Epithelial cell of prostate (primary cell): ENCODE results near the gene ABTB2.
A peak's percentile ranks its signal among the peaks of the same experiment; 100 is the strongest.
"Not testable (repeated sequence)": the region's sequence is repeated elsewhere in the genome, so short reads cannot be mapped to it uniquely, and the experiment has no call there.

Experiments
- DNase-seq: peaks from one replicate; pipeline ENCODE4 v3.0.0-alpha.2; 2011; ENCODE audit warnings: low read depth, low spot score
- H3K27ac ChIP-seq: fragments of 450-650 bp; 2 replicates; pipeline ENCODE4 v1.5.1; 2017; ENCODE audit warnings: mild to moderate bottlenecking

ABTB2 gene

DNA sequence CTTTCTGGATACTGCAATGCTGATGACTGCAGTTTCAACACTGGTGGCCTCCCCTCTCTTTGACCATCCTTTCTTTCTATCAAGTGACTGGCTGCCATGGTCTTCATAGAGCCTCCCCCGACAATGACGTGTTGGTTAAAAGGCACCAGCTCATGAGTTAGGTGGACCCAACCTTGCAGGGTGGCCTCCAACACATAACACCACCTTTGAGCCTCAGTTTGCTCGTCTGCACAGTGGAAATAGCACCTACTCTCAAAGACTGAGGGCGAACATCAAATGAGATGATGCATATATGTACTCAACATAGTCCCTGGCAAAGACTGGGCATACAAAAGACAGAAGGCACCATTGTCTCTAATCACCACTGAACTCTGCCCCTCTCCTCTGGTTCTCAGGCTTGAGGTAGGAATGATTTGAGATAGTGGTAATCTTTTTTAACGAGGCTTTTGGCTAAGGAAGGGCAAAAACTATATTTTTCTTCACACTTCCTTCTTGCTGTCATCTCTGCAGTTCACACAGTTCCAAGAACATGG, 133.3 kb downstream of the ABTB2 start:
- no peak overlapping the region for H3K27ac ChIP-seq
- no peak for DNase-seq

DNA sequence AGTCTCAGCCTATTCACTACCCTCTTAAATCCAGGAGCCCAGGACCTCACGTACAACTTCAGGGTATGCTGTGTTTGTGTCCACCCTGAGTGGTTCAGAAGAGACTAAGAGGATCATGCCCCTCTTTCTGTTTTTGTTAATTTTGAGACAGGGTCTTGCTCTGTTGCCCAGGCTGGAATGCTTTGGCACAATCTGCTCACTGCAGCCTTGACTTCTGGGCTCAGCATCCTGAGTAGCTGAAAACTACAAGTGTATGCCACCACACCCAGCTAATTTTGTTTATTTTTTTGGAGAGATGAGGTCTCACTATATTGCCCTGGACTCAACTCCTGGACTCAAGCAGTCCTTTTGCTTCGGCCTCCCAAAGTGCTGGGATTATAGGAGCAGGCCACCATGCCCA, 133.9 kb downstream of the ABTB2 start:
- no peak for DNase-seq
- H3K27ac ChIP-seq = no peak overlapping the region

DNA sequence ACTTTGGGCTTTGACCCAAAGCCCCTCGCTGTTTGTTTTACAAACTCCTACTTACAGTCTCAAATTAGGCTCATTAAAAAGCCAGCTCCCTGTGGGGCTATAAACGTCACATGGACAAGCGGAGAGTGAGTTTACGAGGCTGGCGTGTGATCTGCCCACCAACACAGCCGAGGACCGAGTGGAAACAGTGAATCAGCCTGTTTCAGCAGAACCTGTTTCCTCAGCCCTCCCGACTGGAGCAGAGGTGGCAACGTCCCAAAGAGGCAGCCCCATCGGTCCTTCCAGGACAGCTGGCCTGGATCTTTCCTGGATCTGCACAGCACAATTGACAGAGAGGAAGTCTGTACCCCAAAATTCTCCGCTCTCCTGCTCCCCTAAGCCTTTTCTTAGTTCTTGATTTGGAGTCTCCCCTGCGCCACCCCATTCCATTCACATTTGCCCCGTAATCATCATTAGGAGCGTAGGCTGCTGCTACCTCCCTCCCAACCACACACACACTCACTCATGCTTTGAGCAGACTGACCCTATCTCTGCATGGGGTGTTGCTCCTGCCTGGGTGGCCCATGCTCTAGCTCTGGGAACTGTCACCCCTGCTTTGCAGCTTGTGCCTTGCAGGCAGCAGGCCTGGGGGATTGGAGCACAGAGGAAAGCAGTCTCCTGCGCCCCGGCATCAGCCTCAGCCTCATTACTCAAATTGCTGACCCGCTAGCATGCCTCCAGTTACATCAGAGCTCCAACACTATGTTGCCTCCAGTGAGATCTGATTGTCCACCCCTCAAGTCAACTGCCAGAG, 134.6 kb downstream of the ABTB2 start:
- no peak overlapping the region for H3K27ac ChIP-seq

DNA sequence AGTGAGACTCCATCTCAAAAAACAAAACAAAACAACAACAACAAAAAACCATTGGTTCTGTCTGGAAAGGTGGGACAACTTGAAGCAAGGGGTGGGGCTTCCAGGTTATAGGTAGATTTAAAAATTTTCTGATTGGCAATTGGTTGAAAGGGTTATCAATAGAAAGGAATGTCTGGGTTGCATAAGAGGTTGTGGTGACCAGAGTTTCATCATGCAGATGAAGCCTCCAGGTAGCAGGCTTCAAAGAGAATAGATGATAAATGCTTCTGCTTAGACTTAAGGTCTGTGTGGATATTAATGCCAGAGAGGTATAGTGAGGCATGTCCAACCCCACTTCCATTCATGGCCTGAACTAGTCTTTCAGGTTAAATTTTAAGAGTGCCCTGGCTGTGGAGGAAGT, 135.8 kb downstream of the ABTB2 start:
- no peak for DNase-seq
- H3K27ac ChIP-seq = no peak overlapping the region

More for the DNA sequence above, 134.6 kb downstream of the ABTB2 start:
- DNase-seq = no peak

DNA sequence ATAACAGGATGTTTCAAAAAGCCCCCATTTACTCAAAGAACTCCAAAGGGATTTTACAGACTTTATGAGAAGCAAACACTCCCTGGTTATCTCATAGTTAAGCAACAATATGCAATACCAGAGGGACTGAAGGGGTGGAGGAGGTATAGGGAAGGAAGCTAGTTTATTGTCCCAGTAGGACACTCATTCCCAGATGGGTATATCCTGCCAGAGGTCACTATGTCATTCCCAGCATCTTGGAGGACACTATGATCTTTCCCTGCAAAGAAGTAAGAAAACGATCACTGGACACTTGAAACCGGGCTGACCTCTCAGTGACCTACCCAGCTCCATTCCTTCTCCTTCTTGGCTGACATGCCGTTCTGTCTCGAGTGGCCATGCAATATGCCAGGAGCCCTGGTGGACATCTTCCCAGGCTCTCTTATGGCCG, 137.9 kb downstream of the ABTB2 start:
- no peak for DNase-seq
- no peak overlapping the region for H3K27ac ChIP-seq

DNA sequence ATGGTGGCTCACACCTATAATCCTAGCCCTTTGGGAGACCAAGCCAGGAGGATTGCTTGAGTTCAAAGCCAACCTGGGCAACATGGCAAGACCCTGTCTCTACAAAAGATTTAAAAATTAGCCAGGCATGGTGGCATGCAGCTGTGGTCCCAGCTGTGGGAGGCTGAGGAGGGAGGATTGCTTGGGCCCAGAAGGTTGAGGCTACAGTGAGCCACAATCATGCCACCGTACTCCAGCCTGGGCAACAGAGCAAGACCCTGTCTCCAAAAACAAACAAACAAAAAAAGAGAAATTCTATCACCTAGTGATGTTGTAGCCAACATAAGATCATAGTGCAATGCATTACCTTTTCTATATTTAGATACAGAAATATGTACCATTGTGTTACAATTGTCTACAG, 138.5 kb downstream of the ABTB2 start:
- H3K27ac ChIP-seq = no peak overlapping the region
- DNase-seq = no peak

DNA sequence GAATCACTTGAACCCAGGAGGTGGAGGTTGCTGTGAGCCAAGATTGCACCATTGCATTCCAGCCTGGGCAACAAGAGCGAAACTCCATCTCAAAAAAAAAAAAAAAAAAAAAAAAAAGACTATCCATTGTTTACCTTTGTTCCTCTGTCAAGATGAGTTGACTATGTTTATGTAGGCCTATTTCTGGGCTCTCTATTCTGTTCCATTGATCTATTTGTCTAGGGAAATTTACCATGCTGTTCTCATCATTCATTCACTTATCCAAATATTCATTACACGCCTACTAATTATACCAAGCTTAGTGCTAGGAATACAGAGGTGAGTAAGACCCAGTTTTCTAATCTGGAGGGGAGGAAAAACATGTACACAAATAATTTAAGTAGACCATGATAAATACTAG, 139.1 kb downstream of the ABTB2 start:
- not testable (repeated sequence) for H3K27ac ChIP-seq, DNase-seq

DNA sequence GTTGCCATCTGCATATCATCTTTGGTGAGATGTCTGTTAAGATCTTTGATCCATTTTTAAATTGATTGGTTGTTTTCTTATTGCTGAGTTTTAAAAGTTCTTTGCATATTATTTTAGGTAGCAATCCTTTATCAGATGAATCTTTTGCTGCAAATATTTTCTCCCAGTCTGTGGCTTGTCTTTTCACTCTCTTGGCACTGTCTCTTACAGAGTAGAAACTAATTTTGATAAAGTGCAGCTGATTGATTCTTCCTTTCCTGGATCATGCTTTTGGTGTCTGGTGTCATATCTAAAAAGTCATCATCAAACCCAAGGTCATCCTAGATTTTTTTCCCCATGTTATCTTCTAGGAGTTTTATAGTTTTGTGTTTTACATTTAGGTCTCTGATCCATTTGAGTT, 139.7 kb downstream of the ABTB2 start:
- no peak overlapping the region for H3K27ac ChIP-seq
- no peak for DNase-seq

DNA sequence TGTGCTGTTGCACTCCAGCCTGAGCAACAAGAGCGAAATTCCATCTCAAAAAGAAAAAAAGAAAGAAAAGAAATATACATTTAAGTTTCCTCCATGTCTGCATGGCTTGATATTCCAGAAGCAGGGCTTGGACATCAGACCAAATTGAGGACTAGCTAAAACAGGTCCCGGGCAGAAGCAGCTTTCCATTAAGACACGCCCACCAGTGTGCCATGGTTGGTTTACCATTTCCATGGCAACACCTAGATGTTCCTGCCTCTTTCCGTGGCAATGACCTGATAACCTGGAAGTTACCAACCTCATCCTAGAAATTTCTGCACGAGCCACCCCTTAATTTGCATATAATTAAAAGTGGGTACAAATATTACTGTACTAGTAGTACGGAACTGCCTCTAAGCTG, 141.1 kb downstream of the ABTB2 start:
- DNase-seq = no peak
- no peak overlapping the region for H3K27ac ChIP-seq

DNA sequence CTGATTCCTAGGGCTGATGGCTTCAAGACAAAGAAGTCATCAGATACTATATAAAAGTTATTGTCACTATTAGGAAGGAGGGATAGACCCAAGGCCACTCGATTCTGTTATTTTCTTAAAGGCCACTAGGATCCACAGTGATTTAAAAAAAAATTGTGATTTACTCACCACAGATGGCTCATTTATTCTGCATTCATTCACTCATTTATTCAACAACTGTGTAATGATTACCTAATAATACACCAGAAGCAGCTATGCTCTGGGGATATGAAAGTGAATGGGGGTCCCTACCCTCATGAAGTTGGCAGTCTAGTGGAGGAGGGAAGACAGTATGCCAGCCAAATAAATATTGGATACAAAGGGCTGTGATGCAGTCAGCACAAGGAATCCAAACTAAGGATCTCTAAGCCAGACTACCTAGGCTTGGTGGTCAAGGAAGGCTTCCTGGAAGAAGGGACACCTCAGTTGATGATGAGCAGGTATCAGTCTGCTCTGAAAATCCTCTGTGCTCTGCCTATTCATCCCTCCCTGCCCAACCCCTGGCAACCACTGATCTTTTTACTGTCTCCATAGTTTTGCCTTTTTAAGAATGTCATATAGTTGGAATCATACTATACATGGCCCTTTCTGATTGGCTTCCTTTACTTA, 141.9 kb downstream of the ABTB2 start:
- DNase-seq = no peak
- peak overlapping the region; percentile 58 for H3K27ac ChIP-seq

DNA sequence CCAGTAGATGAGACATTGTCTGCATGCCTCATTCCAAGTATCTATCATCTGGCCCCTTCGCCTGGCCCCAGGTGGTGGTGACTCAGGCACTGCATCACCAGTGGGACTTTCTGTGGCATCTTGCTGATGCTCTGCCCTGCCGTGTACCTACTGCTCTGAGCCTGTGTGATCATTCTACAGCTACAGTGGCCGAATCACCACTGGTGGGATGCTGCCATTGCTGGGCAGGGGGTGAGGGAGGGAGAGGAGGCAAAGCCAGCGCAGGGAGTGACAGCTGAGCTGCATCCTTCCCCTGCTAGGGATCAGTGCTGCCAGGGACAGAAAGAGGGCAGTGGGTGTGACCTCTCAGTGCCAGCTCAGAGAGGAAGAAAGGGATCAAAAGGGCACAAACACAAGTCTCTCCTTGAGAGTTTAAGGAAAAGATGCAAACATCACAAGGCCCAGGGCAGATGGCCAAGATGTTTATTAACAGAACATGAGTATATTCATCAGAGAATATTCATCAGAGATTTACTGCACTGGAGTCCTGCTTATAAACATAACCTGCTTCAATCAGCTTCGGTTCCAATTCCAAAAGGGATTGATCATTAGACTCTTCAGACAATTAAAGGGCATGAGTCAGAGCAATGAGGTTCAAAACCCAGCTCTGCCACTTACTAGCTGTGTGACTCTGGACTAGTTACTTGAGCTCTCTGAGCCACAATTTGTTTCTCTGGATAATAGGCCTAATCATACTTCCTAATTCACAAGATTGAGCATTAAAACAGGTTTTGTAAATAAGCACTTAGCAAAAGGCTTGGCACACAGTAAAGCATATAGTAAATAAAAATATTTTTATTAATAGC, 142.6 kb downstream of the ABTB2 start:
- peak; percentile 80 for DNase-seq
- H3K27ac ChIP-seq = peak overlapping the region; percentile 58

DNA sequence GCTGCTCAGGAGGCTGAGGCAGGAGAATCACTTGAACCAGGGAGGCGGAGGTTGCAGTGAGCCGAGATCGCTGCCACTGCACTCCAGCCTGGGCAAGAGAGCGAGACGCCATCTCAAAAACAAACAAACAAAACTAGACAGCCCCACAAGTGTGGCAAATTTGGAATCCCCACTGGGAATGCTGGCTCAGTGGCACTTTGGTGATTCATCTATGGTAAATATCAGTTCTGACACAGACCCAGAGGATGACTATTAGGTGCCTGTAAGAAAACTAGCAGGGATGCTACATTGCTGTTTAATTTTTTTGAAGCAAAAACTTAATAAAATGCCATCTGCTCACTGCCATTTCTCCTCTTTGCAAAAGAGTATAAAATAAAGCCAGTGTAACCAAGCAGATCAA, 144.4 kb downstream of the ABTB2 start:
- no peak overlapping the region for H3K27ac ChIP-seq
- peak; percentile 34 for DNase-seq

DNA sequence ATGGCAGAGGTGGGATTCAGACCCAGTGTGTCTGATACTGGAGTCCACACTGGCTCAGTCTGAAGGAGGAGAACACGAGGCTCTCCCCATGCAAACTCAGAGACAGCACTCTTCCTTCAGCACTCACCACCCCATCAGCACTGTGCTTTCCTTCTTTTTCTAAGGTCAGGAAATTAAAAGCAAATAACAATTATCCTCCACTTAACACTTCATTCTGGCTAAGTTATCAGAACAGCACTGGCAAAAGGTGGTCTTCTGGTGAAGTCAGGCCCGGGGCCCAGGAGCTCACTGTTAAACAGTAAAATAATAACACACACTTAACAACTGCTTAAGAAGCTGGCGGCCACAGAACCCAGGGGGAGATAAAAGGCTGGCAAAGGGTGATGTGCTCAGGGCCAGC, 145.2 kb downstream of the ABTB2 start:
- no peak overlapping the region for H3K27ac ChIP-seq

DNA sequence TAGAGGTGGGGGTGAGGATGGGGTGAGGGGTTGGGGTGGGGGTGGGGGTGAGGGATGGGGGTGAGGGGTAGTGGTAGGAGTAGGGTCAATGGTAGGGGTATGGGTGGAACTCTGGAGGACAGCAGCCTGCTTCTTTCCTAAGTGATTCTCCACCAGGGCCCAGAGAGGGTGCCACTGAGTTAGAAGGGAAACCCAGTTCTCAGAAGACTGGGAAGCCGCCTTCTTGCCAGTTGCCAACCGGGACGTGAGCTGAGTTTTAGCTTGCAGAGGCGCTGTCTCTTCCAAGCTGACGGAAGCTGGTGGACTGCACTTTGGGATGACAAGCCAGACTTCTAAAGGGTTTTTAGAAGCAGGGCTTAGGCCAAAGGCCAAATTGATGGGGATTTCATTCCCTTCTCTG, 148.0 kb downstream of the ABTB2 start:
- H3K27ac ChIP-seq = no peak overlapping the region
- no peak for DNase-seq

More for the DNA sequence above, 145.2 kb downstream of the ABTB2 start:
- no peak for DNase-seq

DNA sequence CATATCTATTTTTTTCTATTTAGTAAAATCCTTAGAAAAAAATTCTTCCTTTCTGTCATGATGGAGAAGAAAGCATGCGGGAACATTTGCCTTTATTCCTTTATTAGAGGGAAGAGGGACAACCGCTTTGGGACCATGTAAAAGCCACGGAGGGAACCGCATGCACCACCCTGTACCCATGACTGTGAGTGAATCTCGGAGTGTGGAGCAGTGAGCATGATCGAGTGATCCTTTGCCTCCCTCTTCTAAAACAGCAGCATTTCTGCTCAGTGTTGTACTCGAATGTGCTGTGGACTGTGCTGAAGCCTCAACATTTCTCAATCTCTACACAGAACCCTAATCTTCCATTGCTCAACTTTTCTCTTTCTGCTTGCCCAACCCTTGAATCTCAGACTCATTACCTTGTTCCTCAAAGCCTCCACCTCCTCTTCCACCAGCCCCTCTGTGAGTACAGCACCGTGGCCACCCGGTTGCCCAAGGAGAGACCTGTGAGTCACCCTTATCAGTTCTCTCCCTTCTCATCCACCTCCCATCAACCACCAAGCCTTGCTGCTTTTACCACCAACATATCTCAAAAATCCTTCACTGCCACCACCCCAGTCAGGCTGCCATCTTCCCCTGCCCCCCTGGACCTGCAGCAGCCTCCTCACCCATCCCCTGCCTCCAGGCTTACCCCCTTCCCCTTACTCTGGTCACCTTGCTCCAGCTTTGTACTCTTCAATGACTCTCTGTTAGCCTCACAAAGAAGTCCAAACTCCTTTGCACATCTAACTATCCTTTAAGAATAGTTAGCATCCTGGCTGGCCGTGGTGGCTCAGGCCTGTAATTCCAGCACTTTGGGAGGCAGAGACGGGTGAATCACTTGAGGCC, 149.3 kb downstream of the ABTB2 start:
- DNase-seq = peak; percentile 16
- no peak overlapping the region for H3K27ac ChIP-seq

DNA sequence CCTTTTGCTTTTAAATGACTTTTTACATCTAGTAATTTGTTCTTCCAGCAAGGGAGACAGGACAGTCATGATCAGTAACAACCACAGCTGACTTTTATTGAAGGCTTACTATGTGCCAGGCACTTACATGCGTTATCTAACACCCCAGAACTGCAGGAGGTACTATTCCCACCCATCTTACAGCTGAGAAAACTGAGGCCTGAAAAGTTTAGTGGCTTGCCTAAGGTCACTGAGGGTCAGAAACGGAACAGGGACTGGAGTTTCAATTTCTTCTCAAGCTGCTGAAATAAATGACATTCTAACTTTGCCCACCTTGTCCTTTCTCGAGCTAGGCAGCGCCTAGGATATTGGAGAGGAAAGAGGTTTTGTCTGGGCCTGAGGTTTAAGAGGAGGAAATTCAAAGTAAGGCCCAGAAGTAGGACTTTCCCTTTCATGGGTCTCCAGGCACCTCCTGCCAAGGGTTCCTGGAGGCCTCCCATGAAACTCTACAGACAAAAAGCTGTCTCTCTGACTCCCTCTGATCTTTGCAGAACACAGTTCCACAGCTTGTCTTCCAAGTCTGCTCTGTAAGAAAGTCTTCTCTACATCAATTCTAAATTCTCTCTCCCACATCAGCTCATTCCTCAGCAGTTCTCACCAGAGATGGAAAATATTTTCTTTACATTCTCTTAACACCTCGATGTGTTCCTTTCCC, 150.2 kb downstream of the ABTB2 start:
- H3K27ac ChIP-seq = no peak overlapping the region
- no peak for DNase-seq

DNA sequence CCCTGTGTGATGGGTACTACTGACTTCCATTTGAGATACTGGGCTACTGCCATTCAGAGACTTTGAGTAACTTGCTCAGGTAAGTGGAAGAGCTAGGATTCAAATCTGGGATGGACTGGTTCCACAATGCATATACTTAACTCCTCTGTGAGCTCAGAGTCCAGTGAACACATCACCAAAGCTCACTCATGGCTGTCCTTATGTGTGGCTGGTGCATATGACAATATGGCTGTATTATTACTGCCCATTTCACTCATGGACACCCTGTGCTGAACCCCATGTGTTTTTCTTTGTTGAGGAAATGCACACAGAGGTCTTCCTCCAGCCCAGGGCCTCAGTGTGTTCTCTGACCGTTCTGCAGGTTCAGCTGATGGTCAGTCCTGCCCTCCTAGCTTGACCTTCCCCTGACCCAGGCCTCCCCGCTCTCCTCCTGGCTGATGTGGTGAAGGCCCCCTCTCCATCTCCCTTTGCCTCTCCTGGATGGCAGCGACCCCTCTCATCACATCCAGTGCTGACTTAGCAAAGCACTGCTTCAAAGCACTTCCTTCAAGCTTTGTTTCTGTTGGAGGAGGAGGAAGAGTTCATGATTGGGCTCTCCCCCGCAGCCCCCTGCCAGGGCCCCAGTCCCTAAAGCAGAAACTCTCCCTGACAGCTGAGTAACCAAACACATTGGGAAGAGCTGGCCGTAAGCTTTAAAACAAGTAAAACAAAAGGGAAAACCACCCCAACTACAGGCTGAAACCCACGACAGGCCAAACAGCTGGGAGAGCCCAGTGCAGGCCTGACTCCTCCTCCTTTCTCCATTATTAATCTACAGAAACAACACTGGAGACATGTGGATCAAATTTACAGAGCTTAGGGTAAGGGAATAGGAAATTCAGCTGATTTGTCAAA, 151.2 kb downstream of the ABTB2 start:
- no peak overlapping the region for H3K27ac ChIP-seq
- DNase-seq = no peak

DNA sequence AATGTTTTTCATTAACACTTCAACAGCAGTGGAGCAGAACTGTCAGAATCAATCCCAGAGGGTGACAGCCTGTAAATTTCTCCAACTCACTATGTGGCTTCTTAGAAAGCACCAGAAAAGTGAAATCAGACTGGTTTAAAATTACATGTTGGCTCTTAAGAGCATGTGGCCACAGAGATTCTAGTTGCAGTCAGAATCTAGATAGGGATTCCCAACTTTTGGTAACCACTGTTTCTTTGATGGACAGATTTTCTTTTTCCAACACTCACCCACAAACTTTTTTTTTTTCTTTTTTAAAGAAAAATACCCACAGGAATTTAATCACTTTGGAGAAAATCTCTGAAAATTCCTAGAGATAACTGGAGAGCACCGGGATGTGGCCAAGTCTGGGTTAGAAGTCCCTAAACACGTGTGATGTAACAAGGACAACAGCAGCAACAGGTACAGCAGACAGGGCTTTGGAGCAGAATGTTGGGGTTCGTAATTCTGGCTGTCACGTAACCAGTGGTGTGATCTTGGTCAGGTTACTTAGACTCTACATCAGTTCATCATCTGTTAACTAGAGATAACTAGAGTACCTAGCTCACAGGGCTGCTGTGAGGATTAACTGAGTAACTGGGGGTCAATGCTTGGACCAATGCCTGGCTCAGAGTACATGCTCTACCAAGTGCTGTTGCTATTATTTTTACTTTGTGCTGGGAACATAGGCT, 152.3 kb downstream of the ABTB2 start:
- H3K27ac ChIP-seq = peak overlapping the region; percentile 41
- no peak for DNase-seq
